GM18873 (cell line): Measurements from ENCODE around the gene ZNF724.
"Not testable (repeated sequence)": the region's sequence is repeated elsewhere in the genome, so short reads cannot be mapped to it uniquely, and the experiment has no call there.

Source experiments
- ATAC-seq: cut with Tn5 transposase; IDR thresholded peaks from one replicate; pipeline ENCODE4 v1.9.1; 2021; ENCODE audit warnings: mild to moderate bottlenecking, moderate library complexity, moderate number of reproducible peaks; ENCODE audit not compliant: unreplicated experiment, low FRiP score

Gene ZNF724

DNA sequence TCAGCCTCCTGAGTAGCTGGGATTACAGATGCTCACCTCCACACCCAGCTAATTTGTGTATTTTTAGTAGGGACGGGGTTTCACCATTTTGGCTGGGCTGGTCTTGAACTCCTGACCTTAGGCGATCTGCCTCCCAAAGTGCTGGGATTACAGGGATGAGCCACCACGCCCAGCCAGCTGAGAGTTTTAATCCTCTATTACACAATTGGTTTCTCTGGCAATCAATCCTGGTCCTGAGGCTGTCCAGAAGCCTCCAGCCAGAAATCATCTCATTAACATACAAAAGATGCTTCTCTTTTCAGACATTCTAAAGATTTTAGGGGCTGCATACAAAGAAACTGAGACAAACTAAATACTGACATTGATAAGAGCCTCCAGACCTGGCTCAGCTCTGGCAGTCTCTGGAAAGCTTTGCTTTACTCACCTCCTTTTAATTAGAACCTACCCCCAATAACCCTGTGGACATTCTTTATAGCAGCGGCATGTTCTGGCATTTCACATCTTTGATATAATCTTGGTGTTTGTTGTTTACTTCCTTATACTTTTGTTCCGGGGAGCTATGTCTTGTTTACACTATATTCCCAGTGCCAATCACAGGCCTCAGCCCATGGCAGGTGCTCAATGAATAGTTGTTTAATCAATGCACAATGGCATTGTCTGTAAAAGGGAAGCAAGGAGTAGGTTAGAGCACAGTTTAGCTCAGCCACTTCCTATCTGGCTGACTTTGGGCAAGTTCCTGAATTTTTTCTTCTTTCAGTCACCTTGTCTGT is 4.1 kb upstream of the ZNF724 start:
- ATAC-seq = no peak

- ATAC-seq = not testable (repeated sequence)
These were observed 3.1 kb upstream of the ZNF724 start for GRCh38 chr19:23253256-23253655.

GRCh38 chr19:23241419-23241818 is 8.8 kb downstream of the ZNF724 start:
- no peak for ATAC-seq

GRCh38 chr19:23222998-23223652 is 27.1 kb downstream of the ZNF724 start:
- ATAC-seq = no peak

DNA sequence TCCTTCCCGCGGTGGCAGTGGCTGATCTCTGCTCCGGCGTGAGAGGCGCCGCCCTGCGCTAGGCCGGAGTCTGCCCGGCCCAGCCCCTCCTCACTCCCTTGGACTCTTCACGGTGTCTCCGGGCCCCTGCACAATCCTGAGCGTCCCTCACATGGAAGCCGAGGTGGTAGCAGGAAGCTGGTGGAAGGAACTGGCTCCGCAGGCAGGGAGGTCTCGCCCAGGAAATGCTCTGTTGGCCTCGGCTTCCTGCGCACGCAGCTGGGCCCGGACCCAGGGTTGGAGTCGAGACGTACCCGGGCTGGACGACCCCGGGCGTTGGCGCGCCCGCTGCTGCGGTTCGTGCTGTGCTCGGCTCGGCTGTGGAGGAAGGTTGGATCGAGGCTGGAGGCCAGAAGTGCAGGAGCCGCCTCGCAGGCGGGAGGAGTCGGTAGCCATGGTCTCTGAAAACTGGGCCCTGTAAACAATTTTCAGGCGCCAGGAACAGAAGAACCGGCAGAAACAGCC is 46.3 kb downstream of the ZNF724 start:
- no peak for ATAC-seq

DNA sequence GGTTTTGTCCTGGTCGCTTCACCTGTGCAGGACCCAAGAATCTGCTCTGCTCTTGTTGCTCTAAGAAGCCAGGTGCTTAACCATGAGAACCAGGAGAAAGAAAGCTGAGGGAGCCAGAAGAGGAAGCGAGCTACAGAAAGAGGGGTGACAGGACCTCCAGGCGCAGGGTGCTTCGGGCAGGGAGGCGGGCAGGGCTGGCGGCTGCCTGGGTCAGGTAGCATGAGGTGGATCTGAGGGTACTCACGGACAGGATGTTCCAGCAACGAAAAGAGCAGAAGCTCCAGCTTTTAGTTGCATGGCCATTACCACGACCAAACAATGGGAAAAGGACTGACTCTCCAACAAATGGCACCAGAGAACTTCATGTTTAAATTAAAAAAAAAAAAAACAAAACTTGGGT is 59.9 kb downstream of the ZNF724 start:
- ATAC-seq = no peak

DNA sequence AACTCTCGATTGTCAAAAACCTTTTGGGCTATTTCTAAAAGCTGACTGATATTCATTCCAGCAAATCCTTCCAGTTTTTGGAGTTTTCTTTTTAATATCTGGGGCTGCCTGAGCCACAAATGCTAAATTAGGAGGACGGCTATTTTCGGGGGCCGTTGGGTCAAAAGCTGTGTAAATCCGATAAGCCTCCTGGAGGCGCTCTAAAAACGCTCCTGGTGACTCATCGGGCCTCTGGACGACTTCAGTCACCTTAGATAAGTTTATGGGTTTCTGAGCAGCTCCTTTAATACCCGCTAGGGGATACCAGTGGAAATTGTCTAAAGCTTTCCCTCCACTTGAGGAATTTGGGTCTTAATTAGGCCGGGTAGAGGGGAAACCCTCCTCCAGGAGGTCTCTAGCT is 66.9 kb downstream of the ZNF724 start:
- no peak for ATAC-seq
